SJCRH30 (cell line): Measurements from ENCODE around the gene ZCCHC7. TPM values are rescaled to one million over a fixed set of nuclear protein-coding genes. Genes with fewer than 3 reads are reported as not detected.

Experiments used
- DNase-seq, 2 experiments: peaks; one replicate each; pipeline ENCODE4 v3.0.0-alpha.2; 2015 to 2020
- H3K27ac ChIP-seq: fragments of 250-450 bp; sonication (Bioruptor Pico); 2 replicates; pipeline ENCODE4 v1.5.1; 2020; ENCODE audit warnings: mild to moderate bottlenecking, moderate library complexity
- H3K27me3 ChIP-seq: fragments of 250-450 bp; sonication (Bioruptor Pico); 2 replicates; pipeline ENCODE4 v1.5.1; 2020; ENCODE audit warnings: mild to moderate bottlenecking, moderate library complexity
- H3K36me3 ChIP-seq: fragments of 250-450 bp; sonication (Bioruptor Pico); 2 replicates; pipeline ENCODE4 v1.5.1; 2020; ENCODE audit warnings: mild to moderate bottlenecking, moderate library complexity
- H3K4me1 ChIP-seq: fragments of 250-450 bp; sonication (Bioruptor Pico); 2 replicates; pipeline ENCODE4 v1.5.1; 2020; ENCODE audit warnings: mild to moderate bottlenecking, moderate library complexity
- H3K4me3 ChIP-seq: fragments of 250-450 bp; sonication (Bioruptor Pico); 2 replicates; pipeline ENCODE4 v1.5.1; 2020; ENCODE audit warnings: mild to moderate bottlenecking, moderate library complexity
- H3K9me3 ChIP-seq: fragments of 250-450 bp; sonication (Bioruptor Pico); replicated peaks from 2 replicates; pipeline ENCODE4 v1.5.1; 2020; ENCODE audit warnings: mild to moderate bottlenecking, moderate library complexity
- total RNA-seq: library from RNA; depleted of rRNA; stranded (reverse); fragments of >200 nt; shearing (Covaris generic); gene quantifications from 2 replicates; pipeline ENCODE4 v1.2.3, GENCODE V29; 2014

ZCCHC7 gene
- total RNA-seq, 1 experiment from 2014 or later, result 19.5 TPM

- no peak for DNase-seq
- H3K27ac ChIP-seq, result no peak overlapping the region
- 0 out of 2 replicates have a peak, but pooled peaks cover 2% of the 10 kb centered on the region for H3K36me3 ChIP-seq
- no peaks in the 10 kb centered on the region for H3K9me3 ChIP-seq
- H3K27me3 ChIP-seq, result no peaks in the 10 kb centered on the region
- no peak overlapping the region for H3K4me3 ChIP-seq
- H3K4me1 ChIP-seq, result no peaks in the 10 kb centered on the region
These were observed 219.5 kb downstream of the ZCCHC7 start for GRCh38 chr9:37339923-37340322.

DNA sequence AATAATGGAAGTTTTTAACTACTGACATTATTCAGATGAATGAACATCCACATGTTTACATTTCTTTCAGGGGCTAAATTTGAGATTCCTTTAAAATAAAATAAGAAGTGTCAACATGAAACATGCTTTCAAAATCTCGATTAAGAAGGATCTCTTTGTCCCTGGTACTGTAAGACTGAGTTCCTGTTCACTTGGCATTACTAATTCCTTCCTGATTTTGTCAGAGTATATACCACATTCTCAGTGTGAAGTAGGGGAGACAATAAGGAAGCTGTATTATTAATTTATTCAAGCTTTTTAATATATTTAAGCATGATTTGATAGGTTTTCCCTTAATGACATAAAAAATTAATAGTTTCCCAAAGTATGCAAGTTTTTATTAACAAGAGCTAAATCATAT lies 220.6 kb downstream of the ZCCHC7 start:
- H3K27me3 ChIP-seq, result no peaks in the 10 kb centered on the region
- no peak overlapping the region for H3K4me3 ChIP-seq
- H3K36me3 ChIP-seq, result 0 out of 2 replicates have a peak, but pooled peaks cover 2% of the 10 kb centered on the region
- no peaks in the 10 kb centered on the region for H3K4me1 ChIP-seq
- no peak for DNase-seq
- no peak overlapping the region for H3K27ac ChIP-seq
- H3K9me3 ChIP-seq, result no peaks in the 10 kb centered on the region

GRCh38 chr9:37341704-37342103 lies 221.3 kb downstream of the ZCCHC7 start:
- H3K27me3 ChIP-seq, result no peaks in the 10 kb centered on the region
- DNase-seq, result no peak
- no peaks in the 10 kb centered on the region for H3K4me1 ChIP-seq
- H3K9me3 ChIP-seq, result no peaks in the 10 kb centered on the region
- H3K36me3 ChIP-seq, result 0 out of 2 replicates have a peak, but pooled peaks cover 2% of the 10 kb centered on the region
- H3K27ac ChIP-seq, result no peak overlapping the region
- H3K4me3 ChIP-seq, result no peak overlapping the region

DNA sequence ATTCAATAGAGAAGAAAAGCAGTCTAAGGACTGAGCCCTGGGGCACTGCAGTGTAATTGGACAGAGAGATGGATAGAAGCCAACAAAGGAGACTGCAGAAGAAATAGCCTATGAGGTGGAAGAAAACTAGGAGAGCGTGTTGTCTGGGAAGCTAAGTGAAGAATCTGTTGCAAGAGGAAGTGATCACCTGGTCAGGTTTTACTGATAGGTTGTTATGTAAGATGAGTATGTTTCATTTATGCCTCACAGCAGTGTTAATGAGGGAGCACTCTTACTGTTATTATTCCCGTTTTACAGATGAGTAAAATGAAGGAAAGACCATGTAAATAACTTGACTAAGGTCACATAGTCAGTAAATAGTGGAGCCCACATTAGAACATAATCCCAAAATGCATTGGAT lies 222.1 kb downstream of the ZCCHC7 start:
- H3K27me3 ChIP-seq, result no peaks in the 10 kb centered on the region
- H3K36me3 ChIP-seq, result 0 out of 2 replicates have a peak, but pooled peaks cover 2% of the 10 kb centered on the region
- H3K27ac ChIP-seq, result no peak overlapping the region

GRCh38 chr9:37342895-37343294 lies 222.5 kb downstream of the ZCCHC7 start:
- no peaks in the 10 kb centered on the region for H3K4me1 ChIP-seq
- H3K9me3 ChIP-seq, result no peaks in the 10 kb centered on the region
- no peak for DNase-seq
- H3K4me3 ChIP-seq, result no peak overlapping the region
- H3K27me3 ChIP-seq, result no peaks in the 10 kb centered on the region
- H3K36me3 ChIP-seq, result 0 out of 2 replicates have a peak, but pooled peaks cover 2% of the 10 kb centered on the region
- no peak overlapping the region for H3K27ac ChIP-seq

More for the DNA sequence above, 222.1 kb downstream of the ZCCHC7 start:
- no peak for DNase-seq
- no peak overlapping the region for H3K4me3 ChIP-seq
- H3K9me3 ChIP-seq, result no peaks in the 10 kb centered on the region
- no peaks in the 10 kb centered on the region for H3K4me1 ChIP-seq

GRCh38 chr9:37343724-37344123 lies 223.3 kb downstream of the ZCCHC7 start:
- H3K4me1 ChIP-seq, result no peaks in the 10 kb centered on the region
- DNase-seq, result no peak
- H3K27me3 ChIP-seq, result no peaks in the 10 kb centered on the region
- H3K36me3 ChIP-seq, result peaks cover 2% of the 10 kb centered on the region; the same call in 1 of the 2 replicates
- no peaks in the 10 kb centered on the region for H3K9me3 ChIP-seq
- H3K4me3 ChIP-seq, result no peak overlapping the region
- no peak overlapping the region for H3K27ac ChIP-seq

GRCh38 chr9:37345038-37345437 lies 224.7 kb downstream of the ZCCHC7 start:
- H3K4me1 ChIP-seq, result no peaks in the 10 kb centered on the region
- H3K36me3 ChIP-seq, result peaks cover 2% of the 10 kb centered on the region; the same call in 1 of the 2 replicates
- H3K27me3 ChIP-seq, result no peaks in the 10 kb centered on the region
- H3K9me3 ChIP-seq, result no peaks in the 10 kb centered on the region
- H3K27ac ChIP-seq, result no peak overlapping the region
- no peak overlapping the region for H3K4me3 ChIP-seq
- DNase-seq, result no peak

GRCh38 chr9:37348917-37349316 lies 228.5 kb downstream of the ZCCHC7 start:
- Histone ChIP-seq H3K36me3 (no peaks in the 10 kb centered on the region; the same call in 1 of the 2 replicates), H3K4me1 (no peaks in the 10 kb centered on the region), H3K27ac (no peak overlapping the region), H3K27me3 (no peaks in the 10 kb centered on the region), H3K4me3 (no peak overlapping the region), H3K9me3 (no peaks in the 10 kb centered on the region)
- no peak for DNase-seq

- no peak for DNase-seq
- Histone ChIP-seq H3K27ac (no peak overlapping the region), H3K4me3 (no peak overlapping the region), H3K9me3 (no peaks in the 10 kb centered on the region), H3K36me3 (no peaks in the 10 kb centered on the region; the same call in 1 of the 2 replicates), H3K27me3 (no peaks in the 10 kb centered on the region), H3K4me1 (no peaks in the 10 kb centered on the region)
These were observed 230.3 kb downstream of the ZCCHC7 start for GRCh38 chr9:37350486-37351190.

DNA sequence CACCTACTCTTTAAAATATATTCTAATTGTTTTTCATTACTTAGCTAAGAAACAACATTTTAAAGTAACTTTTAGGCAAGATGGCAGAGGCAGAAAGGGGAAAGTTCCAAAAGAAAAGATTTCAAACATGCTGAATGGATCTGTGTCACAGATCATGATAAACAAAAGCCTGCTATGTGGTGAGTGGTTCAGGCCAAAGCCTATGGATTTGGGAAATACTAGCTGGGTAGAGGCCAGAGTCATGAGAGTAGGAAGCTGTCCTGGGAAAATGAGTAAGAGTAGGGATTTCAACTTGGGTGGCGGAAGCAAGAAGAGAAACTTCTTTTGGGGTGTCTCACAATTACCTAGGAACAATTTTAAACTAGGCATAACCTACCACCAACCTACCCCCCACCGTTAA lies 233.4 kb downstream of the ZCCHC7 start:
- no peaks in the 10 kb centered on the region for H3K9me3 ChIP-seq
- no peak for DNase-seq
- no peak overlapping the region for H3K27ac ChIP-seq
- H3K36me3 ChIP-seq, result peaks cover 8% of the 10 kb centered on the region; the same call in 1 of the 2 replicates
- no peaks in the 10 kb centered on the region for H3K4me1 ChIP-seq
- no peak overlapping the region for H3K4me3 ChIP-seq
- no peaks in the 10 kb centered on the region for H3K27me3 ChIP-seq

DNA sequence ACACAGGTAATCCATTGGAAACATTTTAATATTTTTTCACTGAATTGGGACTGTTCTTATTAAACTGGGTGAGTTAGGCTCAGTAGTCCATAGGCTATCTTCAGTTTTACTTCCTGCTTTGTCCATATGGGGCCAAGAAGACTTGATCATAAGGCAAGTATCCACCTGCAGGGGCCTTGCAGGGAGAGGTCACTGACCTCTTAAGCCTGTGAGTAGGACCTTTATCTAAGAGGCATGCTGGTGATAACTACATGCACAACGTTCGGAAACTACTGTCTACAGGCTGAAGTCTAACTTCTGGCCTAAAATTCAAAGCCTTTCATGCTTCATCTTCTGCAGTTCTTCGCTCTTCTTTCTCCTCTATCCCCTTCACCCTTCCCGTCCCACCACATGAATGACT lies 242.1 kb downstream of the ZCCHC7 start:
- no peak overlapping the region for H3K27ac ChIP-seq
- H3K4me3 ChIP-seq, result no peak overlapping the region
- no peaks in the 10 kb centered on the region for H3K4me1 ChIP-seq
- H3K36me3 ChIP-seq, result peaks cover 2% of the 10 kb centered on the region; the same call in 1 of the 2 replicates
- no peaks in the 10 kb centered on the region for H3K27me3 ChIP-seq
- DNase-seq, result no peak
- H3K9me3 ChIP-seq, result no peaks in the 10 kb centered on the region

GRCh38 chr9:37363124-37363523 lies 242.8 kb downstream of the ZCCHC7 start:
- H3K4me3 ChIP-seq, result no peak overlapping the region
- DNase-seq, result no peak
- H3K27ac ChIP-seq, result no peak overlapping the region
- H3K36me3 ChIP-seq, result peaks cover 2% of the 10 kb centered on the region; the same call in 1 of the 2 replicates
- H3K4me1 ChIP-seq, result no peaks in the 10 kb centered on the region
- H3K9me3 ChIP-seq, result no peaks in the 10 kb centered on the region
- H3K27me3 ChIP-seq, result no peaks in the 10 kb centered on the region

GRCh38 chr9:37364136-37364535 lies 243.8 kb downstream of the ZCCHC7 start:
- no peak overlapping the region for H3K4me3 ChIP-seq
- H3K9me3 ChIP-seq, result no peaks in the 10 kb centered on the region
- no peaks in the 10 kb centered on the region; the same call in 1 of the 2 replicates for H3K36me3 ChIP-seq
- no peak for DNase-seq
- no peak overlapping the region for H3K27ac ChIP-seq
- H3K4me1 ChIP-seq, result no peaks in the 10 kb centered on the region
- H3K27me3 ChIP-seq, result no peaks in the 10 kb centered on the region

- H3K27me3 ChIP-seq, result no peaks in the 10 kb centered on the region
- H3K36me3 ChIP-seq, result no peaks in the 10 kb centered on the region
- no peaks in the 10 kb centered on the region for H3K4me1 ChIP-seq
- no peak for DNase-seq
- no peak overlapping the region for H3K4me3 ChIP-seq
- no peak overlapping the region for H3K27ac ChIP-seq
- no peaks in the 10 kb centered on the region for H3K9me3 ChIP-seq
These were observed 244.5 kb downstream of the ZCCHC7 start for GRCh38 chr9:37364751-37365360.

- H3K4me1 ChIP-seq, result no peaks in the 10 kb centered on the region
- H3K27ac ChIP-seq, result no peak overlapping the region
- H3K9me3 ChIP-seq, result no peaks in the 10 kb centered on the region
- H3K36me3 ChIP-seq, result no peaks in the 10 kb centered on the region
- H3K27me3 ChIP-seq, result no peaks in the 10 kb centered on the region
- H3K4me3 ChIP-seq, result no peak overlapping the region
- DNase-seq, result no peak
These were observed 249.3 kb downstream of the ZCCHC7 start for GRCh38 chr9:37369671-37370070.
